Skin of body (tissue), 2 donors: ENCODE results near the gene SP110. TPM values are rescaled to one million over a fixed set of nuclear protein-coding genes. Genes with fewer than 3 reads are reported as not detected.
A peak's percentile ranks its signal among the peaks of the same experiment; 100 is the strongest.

Experiments
- DNase-seq: peaks from one replicate; lab custom pipeline; 2025; lab: John Stamatoyannopoulos, UW
- total RNA-seq: library from RNA; depleted of rRNA; stranded (reverse); fragments of >200 nt; gene quantifications from one replicate; pipeline ENCODE4 v1.2.3, GENCODE V29; 2014

SP110 gene
- total RNA-seq, 1 donor from 2014 or later: 12.2 TPM

DNA sequence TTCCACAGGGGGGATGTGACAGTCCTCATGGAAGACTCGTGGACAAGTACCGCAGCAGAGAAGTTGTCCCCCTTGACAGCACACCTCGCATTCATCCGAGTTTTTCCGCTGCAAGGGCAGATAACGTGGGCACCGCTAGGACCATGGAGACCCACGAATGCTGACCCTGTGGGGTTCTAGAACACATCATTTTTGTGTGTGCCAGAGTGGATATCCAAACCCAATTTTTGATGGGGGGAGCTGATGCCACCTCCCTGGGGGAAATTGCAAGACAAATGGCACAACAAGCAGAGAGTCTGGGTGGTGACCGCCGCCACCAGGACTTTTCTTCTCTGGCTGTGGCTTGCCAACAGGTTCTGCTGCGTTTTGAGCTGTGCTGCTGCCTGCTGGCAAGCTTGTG is 46.9 kb downstream of the SP110 start:
- DNase-seq: no peak

DNA sequence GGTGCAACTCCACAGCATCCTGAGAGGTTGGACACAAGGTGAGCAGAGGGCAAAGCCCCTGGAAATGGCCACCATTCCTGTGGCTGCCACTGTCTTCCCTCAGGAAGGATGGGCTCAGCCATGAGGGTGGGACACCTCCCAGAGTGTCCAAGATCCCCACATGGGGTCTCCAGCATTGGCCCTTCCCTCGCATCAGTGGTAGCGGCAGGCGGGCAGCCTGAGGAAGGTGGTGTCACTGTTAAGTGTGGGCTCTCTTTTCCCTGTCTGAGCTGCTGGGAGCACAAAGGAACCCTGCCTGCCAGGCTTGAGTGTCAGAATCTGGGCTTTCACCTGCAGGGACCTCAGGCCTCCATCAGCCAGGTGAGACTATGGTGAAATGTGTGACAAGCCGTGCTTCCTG is 47.6 kb downstream of the SP110 start:
- no peak for DNase-seq

DNA sequence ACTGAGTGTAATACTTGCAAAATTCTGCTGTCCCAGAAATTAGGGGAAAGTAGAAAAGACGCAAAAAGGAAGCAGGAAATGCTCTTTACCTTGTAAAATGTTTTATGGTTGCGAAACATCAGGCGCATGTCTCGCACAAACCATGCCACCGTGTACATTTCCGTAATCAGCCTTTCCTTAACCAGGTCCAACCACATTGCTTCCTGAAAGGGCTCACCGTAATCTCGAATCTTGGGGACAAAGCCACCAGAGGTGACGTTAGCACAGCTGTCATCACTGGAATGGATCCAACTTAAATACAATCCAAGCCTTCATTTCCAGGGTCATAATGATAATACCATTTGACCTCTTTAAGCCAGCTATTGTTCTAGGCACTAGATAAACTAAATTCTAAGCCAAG is 49.3 kb downstream of the SP110 start:
- DNase-seq: no peak

DNA sequence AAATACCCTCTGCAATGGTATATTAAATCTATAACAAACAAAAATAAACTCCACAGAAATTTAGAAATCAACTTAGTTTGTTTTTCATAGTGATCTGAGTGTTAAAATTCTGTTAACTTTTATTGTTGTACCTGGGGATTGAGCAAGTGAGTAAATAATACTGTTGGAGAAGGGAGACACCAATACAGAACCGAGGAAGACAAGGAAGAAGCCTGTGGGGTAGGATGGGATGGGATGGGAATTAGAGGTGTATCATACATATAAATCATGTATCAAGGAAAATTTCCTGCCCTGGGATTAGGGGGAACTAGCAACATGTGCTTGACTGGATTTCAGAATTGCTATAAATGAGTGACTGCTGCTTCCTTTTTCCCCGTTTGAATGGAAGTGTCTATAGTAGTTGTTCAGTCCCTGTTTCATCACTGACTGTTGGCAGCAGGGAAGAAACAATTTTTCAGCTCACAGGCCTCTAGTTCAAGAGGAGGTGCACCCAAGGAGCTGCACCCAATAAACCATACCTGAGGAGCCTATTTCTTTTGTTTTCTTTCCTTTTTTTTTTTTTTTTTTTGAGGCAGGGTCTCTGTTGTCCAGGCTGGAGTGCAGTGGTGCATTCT is 53.1 kb downstream of the SP110 start:
- no peak for DNase-seq

DNA sequence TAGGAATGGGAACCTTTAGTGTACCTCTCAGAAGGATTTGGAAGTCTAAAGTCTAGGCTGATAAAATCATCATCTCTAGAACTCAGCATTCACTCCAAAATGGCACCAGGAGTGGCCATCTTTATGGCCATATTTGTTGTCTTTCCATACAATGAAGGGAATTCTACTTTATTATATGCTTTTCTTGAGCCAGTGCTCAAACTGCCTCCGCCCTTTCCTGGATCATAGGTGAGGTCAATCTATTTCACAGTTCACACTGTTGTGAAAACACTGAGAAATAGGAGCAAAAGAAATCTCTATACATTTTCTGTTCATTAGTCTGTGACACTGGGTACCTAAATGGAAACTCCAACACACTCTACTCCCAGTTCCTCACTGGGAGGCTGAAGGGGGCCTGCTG is 55.6 kb downstream of the SP110 start:
- DNase-seq: no peak

DNA sequence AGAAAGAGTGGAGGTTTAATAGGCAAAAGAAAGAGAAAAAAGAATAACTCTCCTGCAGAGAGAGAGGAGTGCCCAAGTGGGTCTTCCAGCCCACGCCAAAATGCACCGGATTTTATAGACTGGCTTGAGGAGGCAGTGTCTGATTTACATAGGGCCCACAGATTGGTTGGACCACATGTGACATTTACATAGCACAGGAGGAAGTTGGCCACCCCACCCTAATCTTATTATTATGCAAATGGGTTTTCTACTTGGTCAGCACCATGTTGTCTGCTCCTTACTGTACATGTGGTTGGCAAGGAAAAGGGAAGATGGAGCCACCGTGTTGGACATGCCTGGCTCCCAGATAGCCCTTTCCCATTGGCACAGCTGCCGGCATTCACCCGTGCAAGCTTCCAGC is 56.8 kb downstream of the SP110 start:
- DNase-seq: no peak

DNA sequence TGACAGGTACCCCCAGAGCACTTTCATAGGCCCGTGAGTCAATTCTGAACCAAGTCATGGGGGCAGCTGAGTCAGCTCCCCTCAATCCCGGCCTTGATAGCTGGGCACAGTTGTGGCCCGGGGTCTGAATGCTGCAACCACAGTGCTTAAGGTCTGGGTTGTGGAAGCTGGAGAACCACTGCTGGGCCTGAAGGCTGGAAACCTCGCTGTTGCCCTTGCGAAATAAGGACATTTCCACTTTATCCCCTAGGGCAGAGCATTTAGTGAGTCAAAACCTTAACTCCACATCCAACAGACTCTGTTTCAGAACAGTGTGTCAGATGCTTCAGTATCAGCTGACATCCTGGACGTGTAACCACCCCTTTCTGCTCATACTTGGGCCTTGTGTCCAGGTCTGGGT is 58.6 kb downstream of the SP110 start:
- DNase-seq: no peak

DNA sequence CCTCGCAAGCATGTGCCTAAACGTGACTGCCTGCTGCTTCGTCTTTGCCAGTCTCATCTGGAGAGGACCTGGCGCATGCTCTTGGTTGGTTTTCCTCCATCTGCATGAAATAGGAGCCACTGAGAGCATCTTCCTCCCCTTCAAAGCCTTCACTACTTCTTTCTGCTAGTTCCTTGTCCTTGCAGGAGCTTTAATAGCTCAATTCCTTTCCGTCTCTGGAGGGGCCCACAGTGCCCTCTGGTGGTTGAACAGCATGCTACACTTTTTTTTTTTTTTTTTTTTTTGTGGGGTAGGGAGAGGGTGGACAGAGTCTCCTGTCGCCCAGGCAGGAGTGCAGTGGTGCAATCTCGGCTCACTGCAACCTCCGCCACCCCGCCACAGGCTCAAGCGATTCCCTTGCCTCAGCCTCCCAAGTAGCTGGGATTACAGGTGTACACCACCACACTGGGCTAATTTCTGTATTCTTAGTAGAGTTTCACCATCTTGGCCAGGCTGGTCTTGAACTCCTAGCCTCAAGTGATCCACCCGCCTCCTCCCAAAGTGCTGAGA is 59.6 kb downstream of the SP110 start:
- peak; percentile 10 for DNase-seq

DNA sequence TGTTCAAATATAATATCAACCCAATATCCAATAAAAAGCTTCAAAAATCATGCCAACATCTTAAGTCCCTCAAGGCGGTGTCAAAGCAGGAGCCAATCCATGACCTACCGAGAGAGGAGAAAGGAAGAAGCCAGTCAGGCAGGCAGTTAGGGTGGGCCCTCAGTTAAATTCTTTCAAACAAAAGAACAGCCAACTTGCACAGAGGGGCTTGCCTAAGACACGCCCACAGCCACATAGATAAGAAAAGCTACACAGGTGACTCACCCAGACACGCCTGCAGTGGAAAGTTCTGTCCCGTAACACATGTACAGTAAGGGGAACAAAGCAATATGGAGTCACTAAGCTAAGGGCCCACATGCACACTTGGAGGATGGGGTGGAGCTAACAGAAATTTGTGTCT is 61.3 kb downstream of the SP110 start:
- no peak for DNase-seq

DNA sequence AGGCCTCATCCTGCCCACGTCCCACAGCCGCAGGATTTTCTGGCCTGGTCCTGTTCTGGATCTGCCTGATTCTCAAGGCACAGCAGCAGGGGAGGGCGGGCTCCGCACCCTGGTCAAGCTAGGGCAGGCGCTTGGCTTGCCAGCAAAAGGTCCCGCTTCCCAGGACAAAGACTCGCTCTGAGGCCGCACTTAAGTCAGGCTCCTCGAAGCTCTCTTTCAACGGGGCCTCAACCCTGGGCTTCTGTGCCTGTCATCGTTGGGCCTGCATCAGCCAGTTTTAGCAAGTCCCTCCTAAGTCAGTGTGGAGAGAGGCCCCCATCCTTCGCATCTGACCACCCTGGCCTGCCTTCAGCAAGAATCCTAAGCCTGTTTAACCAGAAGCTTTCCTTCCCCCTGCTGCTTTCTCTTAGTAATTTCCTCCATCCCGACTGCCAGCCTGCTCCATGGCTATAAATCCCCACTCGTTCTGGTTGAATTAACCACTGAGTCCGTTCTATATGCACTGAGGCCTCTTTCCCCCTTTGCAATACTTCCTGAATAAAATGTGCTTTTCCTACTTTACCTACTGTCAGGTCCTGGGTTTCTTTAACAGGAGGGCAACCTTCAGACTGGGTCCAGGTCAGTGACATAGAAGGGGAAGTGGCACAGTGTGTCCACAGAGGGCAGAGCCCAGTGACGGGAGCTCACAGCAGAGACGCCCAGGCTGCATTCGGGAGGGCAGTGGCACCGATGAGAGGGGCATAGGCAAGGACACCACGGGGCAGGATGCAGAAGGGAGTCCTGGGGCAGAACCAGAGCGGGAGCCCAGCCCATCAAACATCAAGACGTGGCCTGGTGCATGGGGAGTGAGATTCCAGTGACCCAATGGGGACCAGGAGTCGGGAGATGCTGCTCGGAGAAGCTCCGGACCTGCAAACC is 62.7 kb downstream of the SP110 start:
- DNase-seq: no peak

DNA sequence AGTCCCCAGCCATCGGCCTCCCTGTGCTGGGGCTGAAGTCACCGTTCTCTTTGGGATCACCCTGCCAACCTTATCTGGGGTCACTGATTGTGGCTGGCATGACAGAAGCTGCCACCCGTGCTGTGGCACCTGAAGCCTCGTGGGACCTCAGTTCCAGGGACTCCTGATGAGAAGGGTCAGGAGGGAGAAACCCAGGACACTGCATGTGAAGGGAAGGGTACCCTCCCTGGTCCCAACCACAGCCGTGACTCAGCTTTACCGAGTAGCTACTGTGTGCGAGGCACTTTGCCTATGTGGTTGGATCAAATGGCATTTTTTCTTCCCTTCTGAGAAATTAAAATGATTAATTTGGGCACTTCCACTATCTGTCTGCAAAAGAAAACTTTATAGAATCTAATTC is 64.4 kb downstream of the SP110 start:
- DNase-seq: no peak

DNA sequence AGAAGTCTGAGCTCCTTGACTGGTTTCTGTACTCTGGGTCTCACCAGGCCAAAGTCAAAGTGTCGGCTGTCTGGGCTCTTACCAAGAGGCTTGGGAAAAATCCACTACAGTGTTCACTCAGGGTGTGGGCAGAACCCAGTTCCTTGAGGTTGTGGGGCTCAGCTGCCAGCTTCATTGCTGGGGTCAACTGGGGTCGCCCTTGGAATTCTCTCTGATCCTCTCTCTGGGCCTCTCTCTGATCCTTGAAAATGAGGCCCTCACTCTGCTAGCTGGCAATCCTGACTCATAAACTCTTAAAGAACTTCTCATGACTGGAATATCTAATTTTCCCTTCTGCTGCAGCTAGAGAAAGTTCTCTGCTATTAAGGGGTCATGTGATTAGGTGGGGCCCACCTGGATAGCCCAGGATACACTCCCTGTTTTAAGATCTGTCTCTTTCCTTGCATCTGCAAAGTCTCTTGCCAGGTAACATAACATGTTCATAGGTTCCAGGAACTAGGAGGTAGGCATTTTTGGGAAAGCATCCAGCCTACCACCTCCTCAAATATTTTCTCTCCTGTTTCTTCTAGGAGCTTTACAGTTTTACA is 66.3 kb downstream of the SP110 start:
- DNase-seq: no peak

DNA sequence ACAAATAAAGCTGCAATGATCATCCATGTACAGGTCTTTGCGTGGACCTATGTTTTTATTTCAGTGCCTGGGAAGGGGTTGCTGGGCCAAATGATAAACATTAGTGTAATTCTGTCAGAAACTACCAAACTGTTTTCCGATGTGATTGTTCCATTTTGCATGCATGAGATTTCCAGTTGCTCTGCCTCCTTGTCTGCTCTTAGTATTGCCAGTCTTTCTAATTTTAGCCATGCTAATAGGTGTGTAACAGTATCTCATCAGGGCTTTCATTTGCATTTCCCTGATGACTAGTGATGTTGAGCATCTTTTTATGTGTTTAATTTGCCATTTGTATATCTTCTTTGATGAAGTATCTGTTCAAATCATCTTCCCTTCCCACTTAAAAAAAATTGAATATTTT is 67.5 kb downstream of the SP110 start:
- DNase-seq: no peak

DNA sequence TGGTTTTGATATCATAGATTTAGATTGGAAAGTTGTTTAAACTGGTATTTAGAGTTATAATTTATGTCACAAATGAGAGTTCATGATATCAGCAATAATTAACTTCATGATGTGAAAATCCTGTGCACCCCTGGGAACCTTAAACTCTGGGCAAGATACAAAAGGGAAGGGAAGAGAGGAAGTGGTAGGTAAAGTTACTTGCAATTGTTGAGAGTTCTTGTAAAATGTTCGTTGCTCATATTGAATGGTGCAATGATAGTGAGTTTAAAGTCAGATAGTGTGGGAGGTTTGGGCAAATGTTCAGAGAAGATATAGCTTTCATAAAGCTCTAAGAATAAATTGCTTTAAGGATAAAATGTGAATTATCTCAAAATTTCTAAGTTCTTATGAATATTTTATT is 75.4 kb downstream of the SP110 start:
- no peak for DNase-seq

DNA sequence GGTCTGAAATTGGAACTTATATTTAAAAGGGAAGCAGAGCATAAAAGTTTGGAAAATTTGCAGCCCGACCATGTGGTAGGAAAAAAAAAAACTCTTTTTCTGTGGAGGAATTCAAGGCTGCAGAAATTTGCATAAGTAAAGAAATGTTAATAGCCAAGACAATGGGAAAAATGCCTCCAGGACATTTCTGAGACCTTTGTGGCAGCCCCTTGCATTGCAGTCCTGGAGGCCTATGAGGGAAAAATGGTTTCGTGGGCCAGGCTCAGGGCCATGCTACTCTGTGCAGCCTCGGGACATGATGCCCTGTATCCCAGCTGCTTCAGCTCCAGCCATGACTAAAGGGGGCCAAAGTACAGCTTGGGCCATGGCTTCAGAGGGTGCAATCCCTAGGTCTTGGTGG is 79.1 kb downstream of the SP110 start:
- no peak for DNase-seq

DNA sequence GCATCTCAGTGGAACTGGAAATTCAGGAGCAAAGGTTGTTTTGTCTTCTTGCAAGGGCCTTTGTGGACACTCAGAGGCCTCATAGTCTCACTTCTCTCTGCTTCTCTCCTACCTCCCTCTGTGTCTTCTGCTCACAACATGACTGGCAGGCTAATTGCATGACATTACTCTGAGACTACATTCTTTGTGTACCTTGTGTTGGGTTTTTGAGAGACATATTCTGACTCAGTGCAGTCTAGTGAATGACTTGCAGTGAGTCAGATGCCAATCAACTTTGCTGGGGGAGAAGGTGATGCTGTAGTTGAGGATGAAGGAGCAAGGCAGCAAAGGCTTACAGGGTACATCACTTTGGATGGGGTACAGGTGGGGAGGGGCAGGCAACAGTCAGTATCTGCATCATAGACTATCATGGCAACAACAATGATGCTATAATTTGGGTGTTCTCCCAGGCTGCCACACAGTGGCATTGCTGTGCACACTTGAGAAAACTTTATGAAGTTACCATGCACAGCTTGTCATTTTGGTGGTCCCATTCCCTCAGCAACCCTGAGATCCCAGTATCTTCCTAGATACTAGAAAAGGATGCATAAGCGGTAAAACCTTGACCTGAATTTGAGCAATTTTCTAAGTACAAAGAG is 81.8 kb downstream of the SP110 start:
- DNase-seq: no peak

DNA sequence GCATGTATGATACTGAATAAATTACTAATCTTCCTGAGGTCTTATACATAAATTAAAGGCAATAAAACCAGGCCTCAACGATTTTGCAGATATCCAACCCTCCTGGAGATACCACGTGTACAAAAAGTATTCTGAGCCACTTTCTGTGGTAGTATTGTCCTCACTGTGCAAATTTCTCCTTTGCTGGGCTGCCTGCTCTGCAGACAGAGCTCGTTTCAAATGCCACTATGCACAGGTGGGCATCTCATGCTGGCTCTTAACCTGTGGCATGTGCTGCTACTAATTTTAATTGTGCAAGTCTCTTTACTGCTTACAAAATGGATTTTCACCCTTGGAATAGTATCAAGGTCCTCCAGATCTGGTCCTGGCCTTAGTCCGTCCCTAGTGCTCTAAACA is 84.7 kb downstream of the SP110 start:
- DNase-seq: no peak

DNA sequence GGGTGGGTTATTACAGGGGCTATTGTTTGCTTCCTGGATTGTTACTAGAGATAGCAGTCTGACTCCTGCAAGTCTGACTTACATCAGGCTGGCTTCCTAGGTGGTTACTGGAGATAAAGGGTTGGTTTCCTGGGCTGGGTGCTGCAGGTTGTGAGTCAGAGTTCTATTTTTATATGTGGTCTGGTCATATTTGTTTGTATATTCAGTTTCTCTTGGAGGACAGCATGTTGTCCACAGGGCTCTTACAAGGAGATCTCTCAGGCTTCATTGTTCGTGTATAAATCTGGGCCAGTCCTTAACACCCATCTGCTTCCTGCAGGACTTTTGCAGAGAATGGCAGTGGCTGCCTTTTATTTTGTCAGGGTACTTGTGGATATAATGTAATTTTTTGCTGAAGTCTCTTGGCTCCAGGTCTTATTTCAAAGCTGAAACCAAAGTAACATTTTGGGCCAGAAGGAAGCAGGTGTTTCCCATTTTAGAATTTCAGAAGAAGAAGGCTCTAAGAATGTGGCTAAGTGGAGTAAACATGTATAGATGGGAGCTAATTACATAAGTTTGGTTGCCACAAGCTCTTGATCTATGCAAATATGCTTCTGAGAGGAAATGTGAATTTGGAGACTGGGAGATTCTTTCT is 85.2 kb downstream of the SP110 start:
- peak; percentile 11 for DNase-seq

DNA sequence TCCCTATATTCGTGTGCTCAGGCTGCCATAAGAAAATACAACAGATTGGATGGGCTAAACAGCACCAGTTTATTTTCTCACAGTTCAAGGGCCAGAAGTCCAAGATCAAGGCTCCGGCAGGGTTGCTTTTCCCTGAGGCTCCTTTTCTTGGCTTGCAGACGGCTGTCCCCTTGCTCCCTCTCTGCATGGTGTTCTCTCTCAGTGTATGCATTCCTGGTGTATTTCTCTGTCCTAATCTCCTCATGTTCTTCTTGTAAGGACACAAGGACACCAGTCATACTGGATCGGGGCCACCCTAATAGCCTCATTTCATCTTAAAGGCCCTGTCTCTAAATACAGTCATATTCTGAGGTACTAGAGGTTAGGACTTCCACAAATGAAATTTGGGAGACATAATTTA is 88.4 kb downstream of the SP110 start:
- DNase-seq: no peak

DNA sequence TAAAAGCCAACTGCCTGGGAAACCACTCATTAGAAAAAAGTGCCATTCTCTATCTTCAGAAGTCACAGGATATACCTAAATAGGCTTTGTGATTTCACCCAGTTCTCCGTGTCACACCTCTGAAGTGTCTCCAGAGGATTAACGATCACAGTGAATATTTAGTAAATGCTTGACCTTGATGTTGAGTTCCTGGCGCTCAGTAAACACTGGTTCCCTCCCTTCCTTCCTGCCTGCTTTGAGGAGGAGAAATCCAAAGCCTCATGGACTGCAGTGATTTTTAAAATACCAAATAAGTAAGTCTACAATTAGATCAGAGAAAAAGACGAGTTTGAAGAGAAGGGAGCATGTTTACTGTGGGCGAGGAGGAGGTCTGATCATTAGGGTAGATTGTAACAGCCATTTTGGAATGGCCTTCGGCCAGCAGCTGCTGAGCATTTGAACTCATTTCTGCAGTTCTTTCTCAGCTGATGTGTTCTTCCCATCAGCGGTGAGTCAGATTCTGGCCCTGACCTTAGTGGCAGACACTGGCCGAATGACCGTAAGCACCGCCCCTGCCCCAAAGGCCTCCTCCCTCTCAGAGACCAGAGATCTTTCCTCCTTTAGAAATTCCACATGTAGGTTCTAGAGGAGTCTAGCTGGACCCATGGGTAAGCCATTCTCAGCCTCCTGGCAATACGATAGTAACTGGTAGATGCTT is 89.0 kb downstream of the SP110 start:
- DNase-seq: peak; percentile 3

DNA sequence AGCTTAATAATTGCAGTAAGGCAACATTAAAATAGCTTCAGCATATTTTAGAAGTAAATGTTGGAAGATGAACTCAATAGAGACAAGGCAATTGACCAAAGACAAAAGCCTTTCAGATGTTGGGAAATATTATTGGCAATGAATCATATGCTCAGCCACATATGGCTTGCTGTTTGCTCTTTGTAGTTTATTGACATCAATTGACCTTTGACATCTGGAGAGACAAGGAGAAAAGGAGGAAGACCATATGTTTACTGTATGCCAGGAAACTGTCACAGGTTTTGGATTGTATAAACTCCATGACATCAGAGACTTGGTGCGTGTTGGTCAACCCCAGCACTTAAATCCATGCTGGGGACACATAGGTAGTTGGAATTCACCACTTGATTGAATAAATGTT is 90.4 kb downstream of the SP110 start:
- DNase-seq: peak; percentile 17
